A549 (cell line): ENCODE results near the gene CAV2. TPM values are rescaled to one million over a fixed set of nuclear protein-coding genes. Genes with fewer than 3 reads are reported as not detected.

Experiments used
- ATAC-seq, 2 experiments: fragments of 200-7000 bp in 1 of 2; fragments of >200 bp in 1 of 2; cut with Nextera tagmentation in 1 of 2; cut with Tn5 transposase in 1 of 2; 3 replicates each; pipeline versions ENCODE4 v1.8.0 to v1.9.1; 2018 to 2020; ENCODE audit warnings: mild to moderate bottlenecking in 1 of 2, moderate library complexity in 1 of 2
- CTCF ChIA-PET: fragments of 300-600 bp; sonication (Branson Sonifier 250); formaldehyde crosslinking; extraction: SDS; loops from one replicate; lab custom pipeline; 2021; ENCODE audit warnings: antibody characterized with exemption, inconsistent platforms; lab: Yijun Ruan, JAX
- POLR2A ChIA-PET: fragments of 350-600 bp; formaldehyde crosslinking; extraction: SDS; loops from one replicate; lab custom pipeline; 2021; ENCODE audit warnings: antibody characterized with exemption, inconsistent platforms; lab: Yijun Ruan, JAX
- DNase-seq, 2 experiments: peaks; one replicate each; pipeline versions ENCODE4 v3.0.0 to v3.0.0-alpha.2; 2011 to 2016; ENCODE audit warnings: low read depth in 1 of 2, low spot score in 1 of 2
- FAIRE-seq: peaks from 2 replicates; lab custom pipeline; 2011; peaks lifted over from hg19 to GRCh38; lab: Jason Lieb, UNC
- H3K27ac ChIP-seq, 2 experiments: fragments of >200 bp; sonication (Bioruptor Twin); formaldehyde crosslinking; 3 replicates each; pipeline ENCODE4 v1.5.1; 2016 to 2017
- H3K4me1 ChIP-seq: fragments of >200 bp; sonication (Bioruptor Twin); formaldehyde crosslinking; 3 replicates; pipeline ENCODE4 v1.6.1; 2016
- H3K4me2 ChIP-seq: fragments of >200 bp; sonication (Bioruptor Twin); formaldehyde crosslinking; 3 replicates; pipeline ENCODE4 v1.6.1; 2016
- H3K4me3 ChIP-seq: fragments of >200 bp; sonication (Bioruptor Twin); formaldehyde crosslinking; 3 replicates; pipeline ENCODE4 v1.5.1; 2016
- H3K9me3 ChIP-seq: fragments of >200 bp; sonication (Bioruptor Twin); formaldehyde crosslinking; 3 replicates; pipeline ENCODE4 v1.6.1; 2016
- ATOH8 ChIP-seq: fragments of 250-450 bp; sonication (Bioruptor Pico); IDR thresholded peaks from 2 replicates; pipeline ENCODE4 v1.5.0; 2020; ENCODE audit warnings: low read depth, mild to moderate bottlenecking, moderate library complexity
- CHD2 ChIP-seq: fragments of 150-350 bp; IDR thresholded peaks from 2 replicates; pipeline ENCODE4 v1.6.1; 2014; ENCODE audit warnings: low read length; ENCODE audit not compliant: partially characterized antibody
- CHD4 ChIP-seq: fragments of 200-600 bp; sonication (generic); IDR thresholded peaks from 2 replicates; pipeline ENCODE4 v1.6.1; 2016; ENCODE audit warnings: antibody characterized with exemption, mild to moderate bottlenecking, borderline replicate concordance
- EHF ChIP-seq: fragments of 250-450 bp; sonication (Bioruptor Pico); IDR thresholded peaks from 2 replicates; pipeline ENCODE4 v1.5.0; 2020; ENCODE audit warnings: mild to moderate bottlenecking
- EHMT2 ChIP-seq: fragments of 200-600 bp; sonication (generic); IDR thresholded peaks from 2 replicates; pipeline ENCODE4 v1.6.1; 2016; ENCODE audit warnings: antibody characterized with exemption, low read depth, mild to moderate bottlenecking, moderate library complexity
- EP300 ChIP-seq, 2 experiments: fragments of >200 bp; sonication (Bioruptor Twin); formaldehyde crosslinking; IDR thresholded peaks; 2 replicates in 1 of 2; 3 replicates in 1 of 2; pipeline ENCODE4 v1.6.1; 2016 to 2017
- HDAC2 ChIP-seq: fragments of 200-600 bp; sonication (generic); IDR thresholded peaks from 2 replicates; pipeline ENCODE4 v1.6.1; 2016
- HOXA7 ChIP-seq: fragments of 250-450 bp; sonication (Bioruptor Pico); IDR thresholded peaks from 2 replicates; pipeline ENCODE4 v1.5.0; 2020; ENCODE audit warnings: mild to moderate bottlenecking, moderate library complexity
- HOXB13 ChIP-seq: fragments of 250-450 bp; sonication (Bioruptor Pico); IDR thresholded peaks from 2 replicates; pipeline ENCODE4 v1.5.0; 2020; ENCODE audit warnings: low read depth, mild to moderate bottlenecking, moderate library complexity
- HOXB5 ChIP-seq: fragments of 250-450 bp; sonication (Bioruptor Pico); IDR thresholded peaks from 2 replicates; pipeline ENCODE4 v1.5.0; 2020; ENCODE audit warnings: mild to moderate bottlenecking, moderate library complexity
- JUNB ChIP-seq: fragments of >200 bp; sonication (Bioruptor Twin); formaldehyde crosslinking; IDR thresholded peaks from 2 replicates; pipeline ENCODE4 v1.6.1; 2016
- KDM1A ChIP-seq: fragments of 200-600 bp; sonication (generic); IDR thresholded peaks from 2 replicates; pipeline ENCODE4 v1.6.1; 2016; ENCODE audit warnings: low read depth, mild to moderate bottlenecking
- MAFK ChIP-seq: fragments of 450-650 bp; IDR thresholded peaks from 2 replicates; pipeline ENCODE4 v1.6.1; 2014; ENCODE audit not compliant: partially characterized antibody
- MAX ChIP-seq: IDR thresholded peaks from 2 replicates; pipeline ENCODE4 v1.6.1; 2012
- MAZ ChIP-seq: fragments of 150-350 bp; IDR thresholded peaks from 2 replicates; pipeline ENCODE4 v1.6.1; 2014; ENCODE audit warnings: antibody characterized with exemption, low read depth, low read length, borderline replicate concordance
- NPAS2 ChIP-seq: fragments of 250-450 bp; sonication (Bioruptor Pico); IDR thresholded peaks from 2 replicates; pipeline ENCODE4 v1.8.0; 2022; ENCODE audit warnings: mild to moderate bottlenecking, moderate library complexity, borderline replicate concordance
- PHF8 ChIP-seq: fragments of 200-600 bp; sonication (generic); IDR thresholded peaks from 2 replicates; pipeline ENCODE4 v1.6.1; 2016; ENCODE audit warnings: low read depth, mild to moderate bottlenecking, antibody characterized with exemption, moderate library complexity, borderline replicate concordance
- REST ChIP-seq: fragments of 200-600 bp; sonication (generic); IDR thresholded peaks from 2 replicates; pipeline ENCODE4 v1.6.1; 2016; ENCODE audit warnings: antibody characterized with exemption, mild to moderate bottlenecking, moderate library complexity
- RNF2 ChIP-seq: fragments of 200-600 bp; sonication (generic); IDR thresholded peaks from 2 replicates; pipeline ENCODE4 v1.6.1; 2016; ENCODE audit warnings: low read depth, mild to moderate bottlenecking, antibody characterized with exemption, moderate library complexity, borderline replicate concordance
- SREBF2 ChIP-seq: fragments of 450-650 bp; IDR thresholded peaks from 2 replicates; pipeline ENCODE4 v1.6.1; 2014; ENCODE audit warnings: mild to moderate bottlenecking, moderate library complexity
- USF2 ChIP-seq: fragments of 450-650 bp; IDR thresholded peaks from 2 replicates; pipeline ENCODE4 v1.6.1; 2014; ENCODE audit warnings: antibody characterized with exemption
- ZC3H11A ChIP-seq: fragments of 450-650 bp; IDR thresholded peaks from 2 replicates; pipeline ENCODE4 v1.6.1; 2014; ENCODE audit warnings: antibody characterized with exemption, mild to moderate bottlenecking
- ZFP36 ChIP-seq: fragments of 450-650 bp; IDR thresholded peaks from 2 replicates; pipeline ENCODE4 v1.6.1; 2014; ENCODE audit warnings: borderline replicate concordance; ENCODE audit not compliant: partially characterized antibody
- ZNF302 ChIP-seq: fragments of 250-450 bp; sonication (Bioruptor Pico); IDR thresholded peaks from 2 replicates; pipeline ENCODE4 v1.9.0; 2021; ENCODE audit warnings: inconsistent platforms, mild to moderate bottlenecking, moderate library complexity
- ZSCAN20 ChIP-seq: fragments of 250-450 bp; sonication (Bioruptor Pico); IDR thresholded peaks from 2 replicates; pipeline ENCODE4 v1.8.0; 2022; ENCODE audit warnings: mild to moderate bottlenecking, moderate library complexity
- WGBS: methylation state at CpG from one replicate; pipeline ENCODE4 v1.1.6; 2017; ENCODE audit errors: missing lambda C conversion rate; 5-methylcytosine and 5-hydroxymethylcytosine counted together
- polyA plus RNA-seq, 4 experiments: library from polyadenylated mRNA; depleted of rRNA in 3 of 4; stranded (reverse); fragments of >200 nt; fragmentation: RNase III in 1 of 4; extraction: RNeasy Plus Mini Kit Qiagen cat#74134 plus additional on column Dnase treatment in 1 of 4; gene quantifications; 2 replicates in 3 of 4; 3 replicates in 1 of 4; pipeline ENCODE4 v1.2.3, GENCODE V29; 2011 to 2017

Gene CAV2
- polyA plus RNA-seq, 2 of the 4 experiments (the other 2 are of a cell fraction) = 156 to 257 TPM

GRCh38 chr7:116509982-116510579, 10.5 kb downstream of the CAV2 start (continued):
- no peak for TF ChIP-seq NPAS2
- TF ChIP-seq HOXB13 (CRISPR knock-in tag) = no peak
- TF ChIP-seq KDM1A = no peak
- TF ChIP-seq ZFP36 = no peak
- no peak for TF ChIP-seq ZNF302 (CRISPR knock-in tag)
- TF ChIP-seq HDAC2 = no peak
- TF ChIP-seq ATOH8 = no peak
- TF ChIP-seq, all 56 proteins: peak for 0

GRCh38 chr7:116510795-116511194, 11.3 kb downstream of the CAV2 start:
- Histone ChIP-seq H3K4me1 (peaks cover 46% of the 10 kb centered on the region), H3K4me2 (peak overlapping the region; percentile 93), H3K4me3 (peak overlapping the region; percentile 39; the same call in 1 of the 3 replicates), H3K9me3 (no peaks in the 10 kb centered on the region), H3K27ac (peak overlapping the region; percentile 89 to 90)
- POLR2A ChIA-PET = interaction anchor here (1.2 to 2.5 kb wide), 4 partner anchors 9 to 15 kb away, joined by 4 to 14 read pairs (median 10); partner anchors contain the start of gene CAV2
- ATAC-seq = no peak
- FAIRE-seq = peak; percentile 36
- no peak for TF ChIP-seq SREBF2
- TF ChIP-seq EP300 (IDR thresholded peaks at IDR 0.05) = no peak
- CTCF ChIA-PET = interaction anchor here (1.5 to 3.6 kb wide), 3 partner anchors 11 to 81 kb away, joined by 5 to 28 read pairs (median 6); partner anchors contain the start of gene CAV1
- DNase-seq = no peak

GRCh38 chr7:116511552-116512519, 12.3 kb downstream of the CAV2 start:
- Histone ChIP-seq H3K9me3 (no peaks in the 10 kb centered on the region), H3K4me2 (peak overlapping the region; percentile 93), H3K27ac (peak overlapping the region; percentile 89 to 90), H3K4me3 (peak overlapping the region; percentile 39), H3K4me1 (peaks cover 43% of the 10 kb centered on the region)
- peak; percentile 33 to 82 for DNase-seq
- ChIA-PET CTCF (interaction anchor here (0.7 to 3.6 kb wide), 5 partner anchors 10 to 331 kb away, joined by 3 to 28 read pairs (median 5); partner anchors contain the start of gene CAV1), POLR2A (interaction anchor here (0.9 to 2.5 kb wide), 6 partner anchors 9 to 77 kb away, joined by 3 to 14 read pairs (median 5); partner anchors contain the start of gene CAV2)
- peak; percentile 83 for ATAC-seq
- FAIRE-seq = peak; percentile 97
- WGBS = 2% methylated on average over 12 of the region's 12 CpGs
- TF ChIP-seq KDM1A = no peak
- TF ChIP-seq RNF2 = no peak
- TF ChIP-seq USF2 = no peak; the same call in 1 of the 2 replicates
- no peak for TF ChIP-seq HOXB5 (CRISPR knock-in tag)
- no peak for TF ChIP-seq EHF (CRISPR knock-in tag)
- TF ChIP-seq ZC3H11A = no peak
- TF ChIP-seq PHF8 = no peak
- TF ChIP-seq MAX = peak; percentile 98
- 0 out of 2 replicates have a peak, but pooled peaks have one; percentile 37 for TF ChIP-seq JUNB
- no peak for TF ChIP-seq NPAS2
- TF ChIP-seq CHD2 = no peak
- TF ChIP-seq EHMT2 = no peak
- no peak for TF ChIP-seq REST
- TF ChIP-seq CHD4 = no peak
- TF ChIP-seq HOXA7 (CRISPR knock-in tag) = no peak
- TF ChIP-seq ZNF302 (CRISPR knock-in tag) = no peak
- no peak for TF ChIP-seq ZSCAN20 (CRISPR knock-in tag)
- TF ChIP-seq MAFK = peak; percentile 43
- no peak for TF ChIP-seq MAZ
